Measurements from ENCODE around the gene MMS22L. TPM values are rescaled to one million over a fixed set of nuclear protein-coding genes. Genes with fewer than 3 reads are reported as not detected.

The MMS22L gene
- total and polyA plus RNA-seq, 4 experiments from 2014 or later: 2.5 to 13.2 (median 10.0) TPM

DNA sequence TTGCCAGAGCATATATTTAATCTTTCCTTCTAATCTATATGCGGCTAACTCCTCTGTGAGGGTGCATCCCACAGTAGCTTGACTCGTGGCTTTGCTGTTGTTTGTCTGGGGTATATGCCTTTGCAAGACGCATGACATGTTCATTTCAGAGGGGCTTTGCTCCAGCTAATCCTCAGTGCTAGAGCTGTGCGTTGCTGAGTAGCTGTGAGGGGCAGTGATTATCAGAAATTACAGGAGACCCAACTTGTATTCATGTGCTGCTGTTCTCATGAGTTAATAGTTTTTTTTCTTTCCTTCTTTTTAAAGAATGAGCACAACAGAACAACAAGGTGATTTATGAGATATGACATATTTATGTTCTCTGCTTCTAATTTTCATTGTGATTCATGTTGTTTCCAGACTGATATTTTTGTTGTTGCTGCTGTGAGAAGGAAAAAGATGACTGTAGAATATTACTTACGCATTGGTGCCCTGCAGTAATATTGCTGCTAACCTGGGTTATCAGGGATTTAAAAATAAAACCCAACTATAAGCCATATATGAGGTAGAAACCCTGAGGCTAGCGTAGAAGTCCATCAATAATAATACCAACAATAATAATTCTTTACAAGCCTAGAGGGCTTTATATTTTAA, 190.2 kb downstream of the MMS22L start:
- POLR2A ChIA-PET (ENCODE audit: partially characterized antibody): no interaction called here
- Histone ChIP-seq H3K27me3 (ENCODE audit: insufficient read depth, low read length) (no peaks in the 10 kb centered on the region), H3K4me1 (ENCODE audit: insufficient read depth, low read length) (no peaks in the 10 kb centered on the region), H3K4me3 (ENCODE audit: low read length in 2 of 2) (no peak overlapping the region), H3K27ac (ENCODE audit: low read depth, low read length) (no peak overlapping the region), H3K36me3 (ENCODE audit: insufficient read depth, low read length) (no peaks in the 10 kb centered on the region), H3K9me3 (ENCODE audit: control insufficient read depth in 1 of 2, low read length in 2 of 2) (no peaks in the 10 kb centered on the region)
- Mint-ChIP-seq H3K36me3 (peaks cover 0 to 1% of the 10 kb centered on the region in 2 donors), H3K9me3 (no peaks in the 10 kb centered on the region), H3K27ac (no peak overlapping the region), H3K4me1 (peaks cover 4 to 6% (median 6%) of the 10 kb centered on the region in 4 donors), H3K4me3 (no peak overlapping the region), H3K27me3 (no peaks in the 10 kb centered on the region)
- DNase-seq: no peak
- intact Hi-C loops (cut with micrococcal nuclease): no loop called here
- CTCF ChIA-PET (ENCODE audit: partially characterized antibody): no interaction called here
